NCI-H1930 (cell line): ENCODE results near the gene GABBR2.

Source experiments
- DNase-seq, 2 experiments: peaks; one replicate each; lab custom pipeline; 2025; lab: John Stamatoyannopoulos, UW

Gene GABBR2

GRCh38 chr9:98318834-98319478, 389.8 kb downstream of the GABBR2 start:
- no peak for DNase-seq

DNA sequence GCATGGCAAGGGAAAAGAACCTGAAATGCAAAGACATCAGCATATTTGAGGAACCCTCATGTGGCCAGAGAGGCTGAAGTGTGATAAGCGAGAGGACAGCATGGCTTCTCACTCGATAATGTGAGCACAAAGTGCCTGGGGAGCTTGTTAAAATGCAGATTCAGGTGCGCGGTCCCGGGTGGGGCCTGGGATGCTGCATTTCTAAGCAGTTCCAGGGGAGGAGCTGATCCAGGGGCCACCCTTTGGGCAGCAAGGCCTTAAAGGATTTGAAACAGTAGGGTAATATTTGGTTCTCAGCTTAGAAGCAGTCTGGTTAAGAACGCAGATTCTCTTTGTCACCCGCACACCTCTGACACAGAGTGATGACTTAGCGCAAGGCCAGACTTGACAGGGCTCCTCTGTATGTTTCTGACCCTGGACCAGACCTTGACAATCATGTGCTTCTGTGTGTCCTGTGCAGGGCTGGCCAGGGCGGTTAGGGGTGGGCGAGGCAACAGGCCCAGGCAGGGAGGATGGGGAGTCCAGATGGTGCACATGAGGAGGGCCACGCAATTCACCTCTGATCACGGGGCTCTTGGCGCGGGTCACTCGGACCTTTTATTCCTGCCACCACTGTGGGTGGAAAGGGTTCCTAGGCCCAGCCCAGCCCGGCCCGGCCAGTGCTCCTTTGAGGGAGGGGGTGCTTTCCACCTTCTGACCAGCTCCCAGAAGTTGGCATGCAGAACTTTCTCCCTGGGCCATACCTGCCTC, 390.5 kb downstream of the GABBR2 start:
- DNase-seq, result no peak

- no peak for DNase-seq
Measured at GRCh38 chr9:98317134-98317857, 391.4 kb downstream of the GABBR2 start.

- no peak for DNase-seq
Measured at GRCh38 chr9:98316445-98317133, 392.1 kb downstream of the GABBR2 start.

GRCh38 chr9:98315551-98316060, 393.1 kb downstream of the GABBR2 start:
- DNase-seq, result peak; percentile 66 to 77

- DNase-seq, result no peak
Measured at GRCh38 chr9:98315067-98315453, 393.7 kb downstream of the GABBR2 start.

GRCh38 chr9:98314381-98315066, 394.2 kb downstream of the GABBR2 start:
- DNase-seq, result no peak

DNA sequence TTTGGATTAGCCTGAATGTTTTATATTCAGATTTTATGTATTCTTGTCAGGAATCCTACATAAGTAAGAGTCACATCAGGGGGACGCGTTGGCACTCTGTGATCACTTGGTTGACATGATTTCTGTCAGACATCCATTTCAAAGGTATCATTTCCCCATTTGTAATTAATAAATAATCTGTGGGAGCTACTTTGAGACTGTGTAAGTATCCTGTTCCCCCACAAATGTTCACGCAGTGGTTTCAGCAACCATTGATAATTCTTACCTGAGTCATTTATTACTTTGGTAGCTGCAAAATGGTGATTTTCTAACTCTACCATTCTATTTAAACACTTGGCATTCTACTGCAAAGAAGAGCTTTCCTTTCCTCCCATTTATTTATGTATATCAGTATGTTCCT, 396.4 kb downstream of the GABBR2 start:
- DNase-seq, result no peak

- no peak for DNase-seq
Measured at GRCh38 chr9:98311541-98311940, 397.2 kb downstream of the GABBR2 start.

DNA sequence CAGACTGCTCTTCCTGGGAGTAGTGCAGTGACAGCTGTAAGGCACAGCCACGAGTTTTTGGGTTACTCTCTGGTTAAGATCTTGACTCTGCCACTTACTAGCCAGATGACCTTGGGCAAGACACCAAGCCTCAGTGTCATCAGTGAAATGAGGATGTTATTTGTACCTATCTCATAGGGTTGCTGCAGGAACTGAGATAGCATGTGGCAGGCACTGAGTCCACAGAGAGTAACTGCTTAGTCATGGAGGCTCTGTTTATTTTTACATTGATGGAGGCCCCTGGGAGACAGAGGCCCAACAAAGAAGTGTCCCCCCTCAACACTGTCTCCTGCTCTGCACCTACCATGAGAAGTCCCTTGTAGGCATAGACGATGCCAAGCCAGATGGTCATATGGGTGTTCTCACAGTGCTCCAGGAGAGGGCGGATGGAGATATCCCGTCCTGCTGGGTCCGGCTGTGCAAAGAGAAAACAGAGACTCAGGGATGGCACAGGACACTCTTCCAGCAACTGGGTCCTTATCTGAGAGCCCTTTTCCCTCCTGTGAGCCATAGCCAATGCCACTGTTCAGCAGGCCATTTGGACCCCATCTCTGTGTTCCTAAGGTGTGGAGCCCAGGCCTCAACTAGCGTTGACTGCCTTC, 397.9 kb downstream of the GABBR2 start:
- no peak for DNase-seq

- no peak for DNase-seq
Measured at GRCh38 chr9:98306384-98307145, 402.2 kb downstream of the GABBR2 start.

- no peak for DNase-seq
Measured at GRCh38 chr9:98304381-98304780, 404.4 kb downstream of the GABBR2 start.

GRCh38 chr9:98303633-98304125, 405.1 kb downstream of the GABBR2 start:
- no peak for DNase-seq

- DNase-seq, result no peak
Measured at GRCh38 chr9:98302938-98303632, 405.6 kb downstream of the GABBR2 start.

- DNase-seq, result no peak
Measured at GRCh38 chr9:98302150-98302549, 406.6 kb downstream of the GABBR2 start.

- DNase-seq, result no peak
Measured at GRCh38 chr9:98300611-98301010, 408.1 kb downstream of the GABBR2 start.

DNA sequence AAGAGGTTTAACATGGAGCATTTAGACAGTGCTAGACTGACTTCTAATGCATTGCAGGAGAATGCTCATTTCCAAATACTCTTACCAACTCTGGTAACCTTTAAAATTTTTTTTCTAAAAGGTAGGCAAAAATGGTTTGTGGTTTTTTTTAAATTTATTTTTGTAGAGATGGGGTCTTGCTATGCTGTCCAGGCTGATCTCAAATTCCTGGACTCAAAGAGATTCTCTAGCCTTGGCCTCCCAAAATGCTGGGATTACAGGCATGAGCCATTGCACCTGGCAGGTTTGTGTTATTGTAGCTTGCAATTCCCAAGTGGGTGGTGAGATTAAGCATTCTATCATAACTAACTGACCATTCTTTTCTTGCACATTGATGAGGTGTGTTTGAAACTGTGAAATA, 410.3 kb downstream of the GABBR2 start:
- no peak for DNase-seq

DNA sequence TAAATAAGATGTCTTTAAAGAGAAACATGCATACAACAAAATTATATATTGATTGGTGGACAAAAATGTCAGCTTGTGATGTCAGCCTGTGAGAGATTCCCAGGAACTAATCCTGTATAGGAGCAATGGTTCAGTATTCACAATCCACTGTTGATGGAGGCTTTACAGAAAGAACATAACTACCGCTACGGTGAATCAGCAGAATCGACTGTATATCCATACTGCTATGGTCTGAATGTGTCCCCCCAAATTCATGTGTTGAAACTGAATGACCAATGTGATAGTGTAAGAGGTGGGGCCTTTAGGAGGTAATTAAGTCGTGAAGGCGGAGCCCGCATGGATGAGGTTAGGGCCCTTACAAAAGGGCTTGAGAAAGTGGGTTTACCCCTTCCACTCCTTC, 412.9 kb downstream of the GABBR2 start:
- no peak for DNase-seq

DNA sequence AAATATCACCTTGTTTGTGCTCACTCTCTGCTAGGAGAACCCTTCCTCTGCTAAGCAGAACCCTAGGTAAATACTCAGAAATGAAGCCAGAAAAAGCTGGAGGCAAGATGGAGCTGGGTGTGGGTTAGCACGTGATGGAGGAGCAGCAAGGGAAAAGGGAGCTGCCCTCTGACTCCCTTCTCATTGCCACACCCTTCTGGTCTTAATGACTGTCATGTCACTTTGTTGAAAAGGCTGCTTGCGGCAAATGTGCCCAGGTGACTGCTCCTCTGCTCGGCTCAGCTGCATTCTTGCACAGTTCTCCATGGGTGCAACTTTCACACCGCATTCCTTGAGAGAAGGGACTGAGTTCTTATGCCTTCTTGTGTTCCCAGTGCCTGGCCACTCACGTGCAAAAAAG, 416.9 kb downstream of the GABBR2 start:
- DNase-seq, result no peak

GRCh38 chr9:98290411-98290810, 418.3 kb downstream of the GABBR2 start:
- DNase-seq, result no peak
